BJ (cell line): ENCODE measurements around the gene BAIAP2. TPM values are rescaled to one million over a fixed set of nuclear protein-coding genes. Genes with fewer than 3 reads are reported as not detected.

Source experiments
- CTCF ChIA-PET: fragments of 350-600 bp; formaldehyde crosslinking; extraction: SDS; loops from one replicate; lab custom pipeline; 2021; ENCODE audit warnings: antibody characterized with exemption, inconsistent platforms; lab: Yijun Ruan, JAX
- POLR2A ChIA-PET: fragments of 300-600 bp; sonication (Branson Sonifier 250); formaldehyde crosslinking; extraction: SDS; loops from one replicate; lab custom pipeline; 2021; ENCODE audit warnings: antibody characterized with exemption; lab: Charles Lee
- DNase-seq: peaks from one replicate; pipeline ENCODE4 v3.0.0-alpha.2; 2011; ENCODE audit warnings: low read depth
- H3K27me3 ChIP-seq: 2 replicates; pipeline ENCODE4 v1.6.0; 2011; ENCODE audit warnings: low read length; ENCODE audit not compliant: control insufficient read depth, insufficient read depth
- H3K36me3 ChIP-seq: 2 replicates; pipeline ENCODE4 v1.5.1; 2011; ENCODE audit warnings: low read length; ENCODE audit not compliant: control insufficient read depth, insufficient read depth
- H3K4me3 ChIP-seq: 2 replicates; pipeline ENCODE4 v1.5.1; 2011; ENCODE audit warnings: low read depth, mild to moderate bottlenecking, control low read depth, low read length
- polyA plus RNA-seq: library from polyadenylated mRNA; depleted of rRNA; stranded (reverse); fragments of >200 nt; gene quantifications from 2 replicates; pipeline ENCODE4 v1.2.3, GENCODE V29; 2011
- TF ChIP-seq, protein P1 (sequence below): IDR thresholded peaks from 2 replicates; pipeline ENCODE4 v1.5.1; 2011; ENCODE audit warnings: low read depth, mild to moderate bottlenecking, control low read depth, inconsistent platforms, low read length, moderate library complexity; ENCODE audit not compliant: insufficient read depth

The BAIAP2 gene
- polyA plus RNA-seq, 1 experiment = 12.1 TPM

DNA sequence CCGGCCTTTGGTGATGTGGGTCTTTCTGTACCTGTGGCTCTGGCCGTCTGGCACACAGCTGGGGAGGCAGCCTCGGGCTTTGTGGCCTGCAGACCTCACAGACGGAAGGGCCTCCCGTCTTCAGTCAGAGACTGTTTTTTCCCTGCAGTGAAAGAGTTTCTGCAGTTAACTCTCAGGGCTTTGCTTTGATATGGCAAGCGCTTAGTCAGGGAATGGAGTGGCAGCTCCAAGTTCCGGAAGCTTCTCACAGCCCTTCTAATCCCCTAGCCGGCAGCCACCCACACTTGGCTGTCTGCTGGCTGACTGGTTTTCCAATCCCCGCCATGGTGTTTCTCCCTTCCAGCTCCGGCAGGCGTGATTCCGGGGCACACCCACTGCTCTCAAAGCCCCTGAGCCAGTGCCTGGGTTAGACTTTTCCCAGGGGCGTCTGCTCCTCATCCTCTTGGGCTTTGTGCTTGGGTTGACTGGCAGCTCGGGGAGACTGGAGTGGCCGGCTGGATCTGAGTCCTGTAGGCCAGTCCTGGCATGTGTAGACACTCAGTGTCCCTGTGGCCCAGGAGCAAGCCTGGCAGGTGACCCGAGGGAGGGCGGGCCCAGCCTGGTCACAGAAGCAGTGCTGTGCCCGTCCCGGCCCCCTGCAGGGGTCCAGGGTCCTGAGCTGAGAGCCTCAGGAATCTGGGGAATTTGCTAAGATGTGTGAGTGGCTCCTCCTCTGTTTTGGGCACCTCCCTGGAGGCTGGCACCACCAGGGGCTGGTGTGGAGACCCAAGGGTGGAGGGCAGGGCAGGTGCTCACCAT lies 29.9 kb downstream of the BAIAP2 start:
- TF ChIP-seq, protein P1, sequence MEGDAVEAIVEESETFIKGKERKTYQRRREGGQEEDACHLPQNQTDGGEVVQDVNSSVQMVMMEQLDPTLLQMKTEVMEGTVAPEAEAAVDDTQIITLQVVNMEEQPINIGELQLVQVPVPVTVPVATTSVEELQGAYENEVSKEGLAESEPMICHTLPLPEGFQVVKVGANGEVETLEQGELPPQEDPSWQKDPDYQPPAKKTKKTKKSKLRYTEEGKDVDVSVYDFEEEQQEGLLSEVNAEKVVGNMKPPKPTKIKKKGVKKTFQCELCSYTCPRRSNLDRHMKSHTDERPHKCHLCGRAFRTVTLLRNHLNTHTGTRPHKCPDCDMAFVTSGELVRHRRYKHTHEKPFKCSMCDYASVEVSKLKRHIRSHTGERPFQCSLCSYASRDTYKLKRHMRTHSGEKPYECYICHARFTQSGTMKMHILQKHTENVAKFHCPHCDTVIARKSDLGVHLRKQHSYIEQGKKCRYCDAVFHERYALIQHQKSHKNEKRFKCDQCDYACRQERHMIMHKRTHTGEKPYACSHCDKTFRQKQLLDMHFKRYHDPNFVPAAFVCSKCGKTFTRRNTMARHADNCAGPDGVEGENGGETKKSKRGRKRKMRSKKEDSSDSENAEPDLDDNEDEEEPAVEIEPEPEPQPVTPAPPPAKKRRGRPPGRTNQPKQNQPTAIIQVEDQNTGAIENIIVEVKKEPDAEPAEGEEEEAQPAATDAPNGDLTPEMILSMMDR = no peak
- no peak for DNase-seq
- Histone ChIP-seq H3K36me3 (0 out of 2 replicates have a peak, but pooled peaks cover 1% of the 10 kb centered on the region), H3K4me3 (no peak overlapping the region), H3K27me3 (no peaks in the 10 kb centered on the region)
- ChIA-PET POLR2A (no interaction called here), CTCF (interaction anchor here (1.0 to 3.0 kb wide), 5 partner anchors 23 to 41 kb away, joined by 3 to 10 read pairs (median 6); no protein-coding TSS in a partner anchor)

DNA sequence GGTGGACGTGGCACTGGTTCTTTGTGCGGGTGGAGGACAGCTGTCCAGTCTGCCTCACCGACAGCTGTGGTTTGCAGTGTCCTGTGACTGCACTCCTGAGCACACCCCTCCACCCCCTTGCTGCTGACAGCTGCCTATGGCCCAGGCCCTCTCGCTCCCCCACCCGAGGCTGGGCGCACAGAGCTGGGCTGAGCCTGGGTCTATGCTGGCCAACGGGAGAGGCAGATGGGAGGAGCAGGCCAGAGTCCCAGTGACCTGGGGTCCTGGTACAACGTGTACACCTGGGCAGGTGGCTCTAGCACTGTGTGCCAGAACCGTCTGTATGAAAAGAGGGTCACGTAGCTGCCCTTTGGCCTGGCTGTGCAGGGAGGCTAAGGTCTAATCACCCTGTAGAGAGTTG lies 30.5 kb downstream of the BAIAP2 start:
- Histone ChIP-seq H3K4me3 (no peak overlapping the region), H3K36me3 (0 out of 2 replicates have a peak, but pooled peaks cover under 1% of the 10 kb centered on the region), H3K27me3 (no peaks in the 10 kb centered on the region)
- no peak for DNase-seq
- POLR2A ChIA-PET = no interaction called here
- TF ChIP-seq, protein P1 = no peak
- CTCF ChIA-PET = interaction anchor here (1.0 kb wide), 1 partner anchor 42 kb away, joined by 3 read pairs; no protein-coding TSS in a partner anchor

DNA sequence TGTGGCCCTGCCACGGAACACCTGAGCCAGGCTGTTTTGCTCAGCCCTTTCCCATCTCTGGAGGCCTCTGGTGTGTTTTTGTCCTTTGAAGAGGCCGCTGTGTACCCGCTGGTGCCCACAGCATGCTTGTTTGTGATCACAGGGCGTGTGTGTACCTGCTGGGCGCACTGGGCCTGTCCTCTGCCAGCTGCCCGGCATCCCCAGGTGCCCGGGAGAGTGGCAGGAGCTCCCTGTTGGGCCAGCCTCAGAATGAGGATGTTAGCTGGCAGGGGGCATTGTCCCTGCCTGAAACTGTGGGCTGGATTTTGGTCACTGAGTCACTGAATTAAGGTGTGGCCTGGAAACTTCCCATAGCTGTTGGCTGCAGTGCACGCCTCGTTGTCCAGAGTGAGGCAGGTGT lies 31.1 kb downstream of the BAIAP2 start:
- no peak for DNase-seq
- POLR2A ChIA-PET = no interaction called here
- CTCF ChIA-PET = no interaction called here

DNA sequence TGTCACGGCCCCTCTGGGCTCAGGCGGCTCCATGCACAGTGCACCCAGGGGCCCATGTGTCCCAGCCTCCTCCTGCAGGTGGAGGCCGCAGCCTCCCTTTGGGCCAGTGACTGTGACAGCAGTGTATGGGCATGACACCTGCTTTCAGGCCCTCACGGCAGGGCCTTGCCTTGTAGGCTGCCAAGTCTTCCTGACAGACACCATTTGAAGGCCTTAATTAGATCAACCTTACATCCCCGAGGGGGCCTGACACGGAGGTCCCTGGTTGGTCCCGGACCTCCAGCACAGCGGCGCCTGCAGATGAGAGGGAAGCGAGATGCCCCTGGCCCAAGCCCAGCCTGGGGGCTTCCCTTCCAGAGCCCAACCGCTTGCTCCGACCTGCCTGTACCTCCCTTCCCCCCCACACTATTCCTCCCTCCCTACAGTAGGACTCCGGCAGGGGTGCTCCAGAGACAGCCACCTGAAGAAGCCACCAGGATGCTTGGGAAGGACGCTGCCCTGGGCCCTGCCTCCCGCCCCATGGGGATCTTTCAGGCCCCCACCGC lies 31.9 kb downstream of the BAIAP2 start:
- CTCF ChIA-PET = no interaction called here

More for the DNA sequence above, 31.1 kb downstream of the BAIAP2 start:
- Histone ChIP-seq H3K4me3 (no peak overlapping the region), H3K36me3 (no peaks in the 10 kb centered on the region), H3K27me3 (no peaks in the 10 kb centered on the region)
- TF ChIP-seq, protein P1 = no peak

DNA sequence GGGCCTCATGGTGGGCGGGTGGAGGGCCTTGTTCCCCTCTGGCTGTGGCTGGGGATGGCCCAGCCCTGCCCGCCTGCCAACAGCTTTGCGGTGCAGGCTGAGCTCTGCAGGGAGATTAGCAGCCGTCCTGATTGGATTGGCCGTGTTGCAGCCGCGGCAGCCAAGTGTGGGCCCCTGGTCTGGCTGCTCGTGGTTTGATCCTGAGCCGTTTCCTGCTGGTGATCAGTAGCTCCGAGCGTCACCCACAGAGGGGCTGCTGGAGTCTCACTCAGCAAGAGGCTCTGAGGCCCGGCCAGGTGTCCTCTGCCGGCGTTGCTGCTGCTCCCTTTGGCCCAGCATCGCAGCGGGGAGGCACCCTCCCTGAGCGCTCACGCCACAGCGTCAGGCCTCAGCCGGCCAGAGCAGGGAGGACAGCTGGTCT lies 32.5 kb downstream of the BAIAP2 start:
- Histone ChIP-seq H3K27me3 (no peaks in the 10 kb centered on the region), H3K36me3 (no peaks in the 10 kb centered on the region), H3K4me3 (no peak overlapping the region)
- TF ChIP-seq, protein P1 = no peak
- POLR2A ChIA-PET = no interaction called here
- no peak for DNase-seq
- CTCF ChIA-PET = no interaction called here

More for the DNA sequence above, 31.9 kb downstream of the BAIAP2 start:
- Histone ChIP-seq H3K4me3 (no peak overlapping the region), H3K27me3 (no peaks in the 10 kb centered on the region), H3K36me3 (no peaks in the 10 kb centered on the region)
- POLR2A ChIA-PET = no interaction called here
- DNase-seq = no peak
- TF ChIP-seq, protein P1 = no peak
